Left cardiac atrium (tissue), 4 donors: Measurements from ENCODE around the gene ADARB1. TPM values are rescaled to one million over a fixed set of nuclear protein-coding genes. Genes with fewer than 3 reads are reported as not detected.

Experiments used
- ATAC-seq, 2 donors: fragments of 200-7000 bp; cut with Tn5 transposase; one replicate each; pipeline ENCODE4 v1.9.1; 2020; ENCODE audit warnings: mild to moderate bottlenecking in 2 of 2, moderate library complexity in 2 of 2
- DNase-seq: peaks from one replicate; pipeline ENCODE4 v3.0.0-alpha.2; 2020
- intact Hi-C, 2 donors: fragments of 100-400 bp; cut with DNase I; formaldehyde crosslinking; loops; one replicate each; pipeline versions ENCODE4 v1.14.1 to v1.15.1; 2022 to 2023
- total RNA-seq, 2 donors: library from RNA; stranded (reverse); fragmentation: NEBNext Ultra II Directional; extraction: Animal tissue kit (Norgen Biotek cat#: 25700); gene quantifications; one replicate each; pipeline ENCODE4 v1.2.1, GENCODE V29; 2021
- donor health status: DM: no; HTN: yes; CAD: no.
- donor health status: DM: no; HTN: yes; CAD: no; lungs with severe emphysema.
- donor health status: DM: yes; HTN: yes; CAD: no.
- donor health status: Dilated cardiomyopathy.

Gene ADARB1
- total RNA-seq, 2 donors from 2014 or later = 20.6 to 21.7 TPM

DNA sequence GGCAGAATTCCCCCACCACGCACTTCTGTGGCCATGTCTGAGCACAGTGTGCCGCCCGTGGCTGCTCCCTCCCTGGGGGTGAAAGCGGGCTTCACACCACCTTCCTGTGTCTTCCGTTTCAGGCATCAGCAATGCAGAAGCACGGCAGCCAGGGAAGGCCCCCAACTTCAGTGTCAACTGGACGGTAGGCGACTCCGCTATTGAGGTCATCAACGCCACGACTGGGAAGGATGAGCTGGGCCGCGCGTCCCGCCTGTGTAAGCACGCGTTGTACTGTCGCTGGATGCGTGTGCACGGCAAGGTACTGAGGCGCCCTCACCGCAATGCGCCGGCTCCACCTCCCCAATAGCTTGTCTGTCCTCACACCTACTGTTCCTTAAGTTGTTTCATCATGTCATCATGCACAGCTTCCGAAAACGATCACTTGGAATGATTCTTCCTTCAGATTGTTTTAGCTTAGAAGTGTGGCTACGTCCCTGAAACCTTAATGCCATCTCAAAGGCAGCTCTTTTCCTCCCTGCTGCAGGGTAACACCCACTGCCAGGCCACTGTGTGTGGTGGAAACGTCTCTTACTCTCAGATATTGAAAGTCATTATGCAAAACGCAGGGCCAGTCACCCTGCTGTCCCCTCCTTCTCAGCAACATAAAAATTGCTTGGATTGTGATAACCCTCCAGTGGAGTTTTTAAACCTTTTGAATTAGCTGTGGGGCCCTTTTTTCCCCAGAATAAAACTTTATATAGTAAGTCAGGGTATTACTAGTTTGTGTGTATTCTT is 146.5 kb downstream of the ADARB1 start:
- intact Hi-C loops = no loop called here
- ATAC-seq (no peak), DNase-seq (no peak)

DNA sequence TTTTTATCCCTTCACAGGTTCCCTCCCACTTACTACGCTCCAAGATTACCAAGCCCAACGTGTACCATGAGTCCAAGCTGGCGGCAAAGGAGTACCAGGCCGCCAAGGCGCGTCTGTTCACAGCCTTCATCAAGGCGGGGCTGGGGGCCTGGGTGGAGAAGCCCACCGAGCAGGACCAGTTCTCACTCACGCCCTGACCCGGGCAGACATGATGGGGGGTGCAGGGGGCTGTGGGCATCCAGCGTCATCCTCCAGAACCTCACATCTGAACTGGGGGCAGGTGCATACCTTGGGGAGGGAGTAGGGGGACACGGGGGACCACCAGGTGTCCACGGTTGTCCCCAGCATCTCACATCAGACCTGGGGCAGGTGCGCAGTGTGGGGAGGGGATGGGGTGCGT is 147.6 kb downstream of the ADARB1 start:
- no peak for ATAC-seq
- intact Hi-C loops = no loop called here
- no peak for DNase-seq

DNA sequence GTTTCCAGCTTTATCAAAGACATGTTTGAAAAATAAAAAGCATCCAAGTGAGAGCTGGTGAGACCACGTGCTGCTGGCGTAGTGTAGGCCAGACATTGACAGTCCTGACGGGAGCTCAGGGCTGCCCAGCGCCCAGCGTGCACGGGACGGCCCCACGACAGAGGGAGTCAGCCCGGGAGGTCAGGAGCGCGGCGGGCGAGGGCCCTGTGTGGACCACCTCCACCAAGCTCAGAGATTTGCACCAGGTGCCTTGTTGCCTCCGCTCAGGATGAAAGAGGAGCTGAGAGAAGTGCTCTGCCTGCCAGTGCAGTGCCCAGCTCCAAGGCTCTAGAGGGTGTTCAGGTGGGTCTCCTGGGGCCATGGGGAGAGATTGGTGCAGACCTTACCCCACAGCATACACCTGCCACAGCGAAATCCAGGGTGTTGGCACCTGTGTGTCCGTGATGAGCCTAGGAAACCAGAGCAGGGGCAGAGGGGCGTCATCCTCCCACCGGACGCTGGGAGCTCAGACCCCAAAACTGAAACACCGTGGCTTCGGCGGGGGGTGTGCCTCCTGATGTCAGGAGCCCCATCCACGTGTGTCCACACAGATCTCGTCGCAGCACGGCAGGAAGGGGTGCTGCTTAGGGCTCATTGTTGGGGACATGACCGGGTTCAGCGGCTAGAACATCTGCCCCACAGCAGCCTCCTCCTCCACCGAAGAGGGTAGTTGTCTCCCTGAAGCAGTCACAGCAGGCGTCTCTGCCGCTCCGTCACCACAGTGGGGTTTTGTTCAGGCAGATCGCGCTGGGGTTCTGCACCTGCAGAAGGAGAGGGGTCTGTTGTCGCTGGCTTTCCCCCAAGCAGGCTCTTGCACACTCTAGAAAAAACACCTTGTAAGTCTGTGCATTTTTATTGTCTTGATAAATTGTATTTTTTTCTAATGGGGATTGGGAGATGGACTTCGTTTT is 149.1 kb downstream of the ADARB1 start:
- ATAC-seq (no peak), DNase-seq (no peak)
- intact Hi-C loops = no loop called here

DNA sequence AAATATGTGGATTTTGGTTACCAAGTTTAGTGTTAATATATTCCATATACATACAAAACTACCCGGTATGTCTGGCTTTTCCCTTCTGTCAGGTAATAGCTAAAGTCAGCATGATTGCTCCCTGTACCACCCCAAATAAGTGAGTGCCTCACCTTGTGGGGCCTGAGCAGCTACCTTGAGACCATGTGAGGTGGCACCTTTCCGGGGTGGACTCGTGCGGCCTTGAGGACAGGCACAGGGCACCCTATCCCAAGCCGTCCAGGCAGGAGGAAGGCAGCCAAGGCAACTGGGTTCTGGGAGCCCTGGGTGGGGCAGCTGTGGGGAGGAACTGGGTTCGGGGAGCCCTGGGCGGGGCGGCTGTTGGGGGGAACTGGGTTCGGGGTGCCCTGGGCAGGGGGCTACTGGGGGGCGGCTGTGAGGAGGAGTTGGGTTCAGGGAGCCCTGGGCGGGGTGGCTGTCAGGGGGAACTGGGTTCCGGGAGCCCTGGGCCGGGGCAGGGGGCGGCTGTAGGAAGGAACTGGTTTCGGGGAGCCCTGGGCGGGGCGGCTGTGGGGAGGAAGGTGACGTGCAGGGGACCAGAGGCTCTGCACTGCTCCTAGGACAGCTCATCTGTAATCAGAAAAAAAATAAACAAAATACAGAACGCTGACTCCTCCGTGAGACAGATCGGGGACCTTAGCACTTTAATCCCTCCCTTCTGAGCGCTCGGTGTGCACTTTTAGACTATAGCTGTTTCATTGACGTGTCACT is 150.0 kb downstream of the ADARB1 start:
- peak; percentile 34 to 43 for ATAC-seq

DNA sequence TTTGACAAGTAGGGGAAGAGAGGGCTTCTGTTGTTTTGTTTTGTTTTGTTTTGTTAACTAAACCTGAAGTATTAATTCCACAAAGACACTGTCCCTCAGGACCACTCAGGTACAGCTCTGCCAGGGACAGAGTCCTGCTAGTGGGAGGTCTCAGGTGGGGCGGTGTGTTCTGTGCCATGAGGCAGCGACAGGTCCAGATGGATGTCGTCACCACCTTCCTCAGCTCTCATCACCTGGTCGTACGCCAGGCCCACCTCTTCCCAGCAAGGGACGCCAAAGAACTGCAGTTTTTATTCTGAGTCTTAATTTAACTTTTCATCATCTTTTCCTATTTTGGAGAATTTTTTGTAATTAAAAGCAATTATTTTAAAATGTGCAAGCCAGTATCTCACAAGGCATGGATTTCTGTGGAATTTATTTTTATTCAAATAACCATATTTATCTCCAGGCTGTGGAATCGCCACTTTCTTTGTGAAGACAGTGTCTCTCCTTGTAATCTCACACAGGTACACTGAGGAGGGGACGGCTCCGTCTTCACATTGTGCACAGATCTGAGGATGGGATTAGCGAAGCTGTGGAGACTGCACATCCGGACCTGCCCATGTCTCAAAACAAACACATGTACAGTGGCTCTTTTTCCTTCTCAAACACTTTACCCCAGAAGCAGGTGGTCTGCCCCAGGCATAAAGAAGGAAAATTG is 150.8 kb downstream of the ADARB1 start:
- intact Hi-C loops = no loop called here
- ATAC-seq = no peak
- DNase-seq = no peak

More for the DNA sequence above, 150.0 kb downstream of the ADARB1 start:
- peak; percentile 33 for DNase-seq
- intact Hi-C loops = no loop called here

DNA sequence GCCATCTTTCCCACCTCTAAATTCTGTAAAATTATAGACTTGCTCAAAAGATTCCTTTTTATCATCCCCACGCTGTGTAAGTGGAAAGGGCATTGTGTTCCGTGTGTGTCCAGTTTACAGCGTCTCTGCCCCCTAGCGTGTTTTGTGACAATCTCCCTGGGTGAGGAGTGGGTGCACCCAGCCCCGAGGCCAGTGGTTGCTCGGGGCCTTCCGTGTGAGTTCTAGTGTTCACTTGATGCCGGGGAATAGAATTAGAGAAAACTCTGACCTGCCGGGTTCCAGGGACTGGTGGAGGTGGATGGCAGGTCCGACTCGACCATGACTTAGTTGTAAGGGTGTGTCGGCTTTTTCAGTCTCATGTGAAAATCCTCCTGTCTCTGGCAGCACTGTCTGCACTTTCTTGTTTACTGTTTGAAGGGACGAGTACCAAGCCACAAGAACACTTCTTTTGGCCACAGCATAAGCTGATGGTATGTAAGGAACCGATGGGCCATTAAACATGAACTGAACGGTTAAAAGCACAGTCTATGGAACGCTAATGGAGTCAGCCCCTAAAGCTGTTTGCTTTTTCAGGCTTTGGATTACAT is 151.5 kb downstream of the ADARB1 start:
- DNase-seq (no peak), ATAC-seq (no peak)
- intact Hi-C loops = no loop called here

DNA sequence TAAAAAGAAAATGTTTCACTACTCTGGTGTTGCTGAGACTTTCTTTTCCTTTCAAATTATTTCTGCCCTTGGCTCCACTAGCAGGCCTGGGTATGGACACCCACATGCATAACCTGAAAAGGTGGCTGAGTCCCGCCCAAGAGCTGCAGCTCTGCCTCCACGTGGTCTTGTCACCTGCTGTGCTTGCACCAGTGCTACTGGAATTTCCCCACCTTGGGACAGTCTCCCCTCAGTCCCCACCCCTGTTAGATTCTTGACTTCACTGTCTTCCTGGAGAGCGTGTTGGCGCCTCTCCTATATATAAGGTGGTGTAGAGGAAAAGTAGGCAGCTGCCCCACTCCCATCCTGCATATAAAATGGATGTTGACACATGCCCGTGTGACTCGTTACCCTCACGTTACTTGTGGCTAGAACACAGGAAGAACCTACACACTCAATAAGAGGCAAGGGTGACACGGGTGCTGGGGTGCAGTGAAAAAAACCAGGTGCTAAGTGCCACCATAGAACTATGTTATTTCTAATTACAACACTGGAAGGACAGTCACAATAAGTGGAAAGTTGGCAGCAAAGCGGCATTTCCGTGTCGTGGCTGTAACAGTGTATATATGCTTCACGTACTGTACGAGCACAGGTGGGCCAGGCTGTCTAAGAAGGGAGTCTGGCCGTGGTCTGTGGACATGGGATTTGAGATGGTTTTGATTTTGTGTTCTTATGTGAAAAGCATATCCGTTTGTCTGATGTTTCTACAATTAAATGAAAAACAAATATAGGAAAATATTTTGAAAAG is 152.4 kb downstream of the ADARB1 start:
- intact Hi-C loops = no loop called here
- DNase-seq (no peak), ATAC-seq (no peak)

DNA sequence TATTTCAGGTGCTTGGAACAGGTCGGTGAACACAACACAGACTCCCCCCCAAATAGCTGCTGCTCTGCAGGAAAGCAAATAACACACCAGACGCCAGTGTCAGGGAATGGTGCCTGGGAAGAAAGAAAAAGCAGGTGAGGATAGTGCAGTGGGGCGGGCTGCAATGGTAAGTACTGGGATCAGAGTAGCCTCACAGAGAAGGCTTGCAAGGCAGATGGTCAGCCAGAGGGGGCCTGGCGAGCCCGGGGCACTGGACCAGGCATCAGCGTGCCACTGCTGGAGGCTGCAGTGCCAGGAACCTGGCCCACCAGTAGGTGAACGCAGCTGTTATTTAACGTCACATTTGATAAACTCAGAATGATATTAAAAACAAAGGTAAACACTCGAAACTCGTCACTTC is 153.4 kb downstream of the ADARB1 start:
- ATAC-seq (peak in 1 of 2 donors; percentile 15), DNase-seq (no peak)
- intact Hi-C loops = no loop called here

DNA sequence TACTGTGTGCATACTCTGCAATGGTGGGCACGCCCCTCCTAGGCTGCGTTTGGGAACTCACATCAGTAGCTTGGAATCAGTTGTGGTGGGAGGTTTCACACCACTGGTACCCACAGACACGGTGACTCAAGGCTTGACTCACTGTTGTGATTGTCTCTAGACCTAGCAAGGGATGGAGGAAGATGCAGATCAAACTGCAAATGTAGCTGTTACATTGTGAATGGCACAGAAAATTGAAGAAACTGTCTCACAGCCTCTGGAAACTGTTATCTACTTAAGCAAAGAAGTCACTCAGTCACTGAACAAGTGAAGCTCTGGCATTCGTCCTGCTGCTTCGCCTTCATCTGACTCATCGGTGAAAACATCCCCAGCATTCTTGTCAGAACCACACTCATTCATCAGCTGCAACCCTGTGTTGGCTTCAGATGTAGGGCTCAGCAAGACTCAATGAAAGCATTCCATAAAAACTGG is 153.8 kb downstream of the ADARB1 start:
- intact Hi-C loops = no loop called here
- DNase-seq = no peak
- ATAC-seq = peak; percentile 40 to 91

DNA sequence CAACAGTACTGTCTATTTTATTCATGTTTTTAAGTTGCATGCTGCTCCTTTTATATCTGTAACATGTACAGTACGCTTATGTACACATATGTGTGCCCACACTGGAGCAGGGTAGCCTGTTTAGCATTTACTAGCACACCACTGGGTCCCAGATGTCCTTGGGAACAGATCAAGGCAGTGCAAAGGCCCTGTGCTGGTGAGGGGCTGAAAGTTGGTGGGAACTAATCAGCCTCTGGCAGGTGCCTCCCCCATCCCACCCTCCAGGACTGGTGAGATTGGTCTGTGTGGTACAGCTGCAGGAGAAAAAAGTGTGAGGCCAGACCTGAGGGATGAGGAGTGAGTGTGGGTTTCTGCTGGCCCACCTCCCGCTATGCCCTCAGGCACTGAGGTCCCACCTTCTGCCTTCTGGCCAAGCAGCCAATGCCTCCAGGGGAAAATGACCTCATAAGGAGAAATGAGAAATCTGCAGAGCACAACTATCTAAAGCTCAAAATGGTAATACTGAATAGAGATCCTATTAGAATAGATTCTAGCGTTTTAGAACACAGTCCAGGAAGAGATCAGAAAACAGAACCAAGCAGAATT is 154.4 kb downstream of the ADARB1 start:
- ATAC-seq (peak in 1 of 2 donors; percentile 5), DNase-seq (no peak)
- intact Hi-C loops = no loop called here

DNA sequence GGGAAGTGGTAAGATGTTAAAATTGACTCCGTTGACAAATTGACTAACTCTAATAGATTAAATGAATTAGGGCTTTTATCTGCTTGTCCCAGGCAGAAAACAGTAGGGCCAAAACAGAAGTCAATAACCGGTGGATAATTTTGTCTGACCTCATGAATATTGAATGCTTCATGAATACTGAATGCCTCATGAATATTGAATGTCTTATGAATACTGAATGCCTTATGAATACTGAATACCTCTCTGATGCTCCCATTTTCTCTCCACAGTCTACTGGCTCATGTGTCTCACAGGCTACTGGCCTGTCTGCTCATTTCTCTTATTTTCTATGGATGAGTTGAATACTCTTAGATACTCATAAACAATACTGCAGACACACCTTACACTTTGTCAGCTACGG is 157.3 kb downstream of the ADARB1 start:
- no peak for ATAC-seq
- intact Hi-C loops = no loop called here
- DNase-seq = no peak

DNA sequence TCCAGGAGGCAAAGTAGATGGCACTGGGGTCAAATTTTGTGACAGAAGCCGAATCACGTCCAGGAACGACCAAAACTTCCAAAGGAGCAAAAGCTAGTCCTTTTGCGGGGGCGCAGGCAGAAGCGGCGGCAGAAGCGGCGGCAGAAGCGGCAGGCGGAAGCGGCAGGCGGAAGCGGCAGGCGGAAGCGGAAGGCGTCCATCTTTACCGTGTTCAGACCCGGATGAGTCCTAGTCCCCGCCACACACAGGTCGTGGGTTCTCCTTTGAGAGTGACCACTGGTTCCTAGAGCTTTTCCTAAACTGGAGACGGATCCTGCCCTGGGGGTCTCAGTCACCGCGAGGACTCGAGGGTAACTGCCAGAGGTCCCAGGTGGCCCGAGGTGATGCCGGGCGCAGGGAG is 159.7 kb downstream of the ADARB1 start:
- DNase-seq (no peak), ATAC-seq (no peak)
- intact Hi-C loops = no loop called here

DNA sequence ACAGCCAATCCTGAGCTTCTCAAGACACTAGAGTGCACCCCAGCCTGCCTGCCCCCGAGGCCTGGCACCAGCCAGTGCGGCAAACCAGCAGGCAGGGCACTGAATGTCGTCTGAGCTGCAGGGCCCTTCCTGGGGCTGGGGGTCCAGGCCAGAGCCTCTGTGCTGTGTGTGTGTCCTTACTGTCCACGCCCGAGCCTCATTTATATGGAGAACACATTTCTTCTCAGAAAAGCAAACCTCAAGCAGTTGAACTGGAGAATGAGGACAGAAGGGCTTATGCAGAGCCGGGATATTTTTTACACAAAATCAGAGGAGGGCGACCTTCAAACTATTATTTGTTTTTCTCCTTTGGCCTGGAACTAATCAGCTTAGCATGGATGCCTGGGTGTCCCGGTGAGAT is 160.6 kb downstream of the ADARB1 start:
- ATAC-seq (no peak), DNase-seq (no peak)
- intact Hi-C loops = no loop called here

DNA sequence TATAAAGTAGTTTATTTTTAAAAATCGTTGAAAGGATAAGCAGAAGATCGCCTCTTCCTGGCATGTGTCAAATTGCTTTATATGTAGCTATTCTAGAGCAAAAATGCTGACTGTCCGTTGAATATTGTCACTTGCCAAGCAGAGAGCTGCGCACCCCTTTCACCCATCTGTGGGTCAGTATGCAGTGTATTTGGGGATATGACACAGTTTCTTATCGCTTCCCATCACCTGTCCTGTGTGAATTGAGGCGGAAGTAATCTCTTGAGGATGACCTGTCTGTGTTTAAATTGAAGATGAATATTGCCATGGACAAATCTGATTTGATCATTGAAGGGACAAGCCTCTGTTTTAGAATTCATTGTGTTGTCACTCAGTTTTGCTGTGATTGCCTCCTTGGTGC is 161.1 kb downstream of the ADARB1 start:
- DNase-seq (no peak), ATAC-seq (no peak)
- intact Hi-C loops = no loop called here

DNA sequence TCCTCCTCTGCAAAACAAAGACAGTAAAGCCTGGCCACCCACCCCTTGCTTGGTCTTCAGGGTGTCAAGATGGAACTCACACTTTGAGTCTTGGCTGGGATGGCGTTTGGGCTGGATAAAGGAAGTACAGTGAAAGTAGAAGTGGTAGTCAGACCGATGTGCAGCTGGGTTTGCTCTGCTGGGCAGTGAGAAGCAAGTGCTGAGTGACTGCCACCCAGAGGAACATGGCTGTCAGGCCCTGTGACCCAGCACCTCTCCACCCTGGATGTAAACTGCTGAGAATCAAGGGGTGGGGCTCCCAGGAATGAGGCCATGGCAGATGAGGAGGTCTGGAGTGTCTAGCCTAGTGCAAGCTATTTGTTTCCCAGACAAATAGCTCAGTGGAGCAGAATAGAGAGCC is 162.1 kb downstream of the ADARB1 start:
- ATAC-seq (no peak), DNase-seq (no peak)
- intact Hi-C loops = no loop called here

DNA sequence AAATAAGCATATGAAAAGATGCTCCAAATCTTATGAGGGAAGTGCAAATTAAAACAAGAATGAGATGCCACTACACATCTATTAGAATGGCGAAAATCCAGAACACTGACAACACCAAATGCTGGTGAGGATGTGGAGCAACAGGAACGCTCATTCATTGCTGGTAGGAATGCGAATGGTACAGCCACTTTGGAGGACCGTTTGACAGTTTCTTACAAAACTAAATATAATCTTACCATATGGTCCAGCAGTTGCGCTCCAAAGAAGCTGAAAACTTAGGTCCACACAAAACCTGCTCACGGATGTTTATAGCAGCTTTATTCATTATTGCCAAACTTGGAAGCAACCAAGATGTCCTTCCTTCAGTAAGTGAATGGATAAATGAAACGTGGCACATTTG is 163.0 kb downstream of the ADARB1 start:
- no peak for ATAC-seq
- intact Hi-C loops = no loop called here

DNA sequence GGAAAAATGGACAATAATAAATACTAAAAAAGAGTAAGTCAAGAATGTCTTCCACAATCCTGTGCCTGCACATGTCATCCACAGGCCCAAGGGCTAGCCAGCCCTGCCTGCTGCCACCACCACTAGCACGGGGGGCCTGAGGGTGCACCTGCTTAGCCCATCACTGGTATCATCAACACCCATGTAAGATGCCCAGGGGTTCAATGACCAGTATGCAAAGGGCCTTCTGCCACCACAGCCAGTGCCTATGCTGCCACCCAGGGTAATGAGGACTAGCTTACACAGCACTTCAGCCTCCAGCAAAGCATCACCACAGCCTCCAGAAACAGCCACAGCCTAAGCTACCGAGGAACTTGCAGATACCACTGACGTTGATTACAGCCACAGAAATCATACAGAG is 167.0 kb downstream of the ADARB1 start:
- DNase-seq (no peak), ATAC-seq (no peak)
- intact Hi-C loops = no loop called here

More for the DNA sequence above, 163.0 kb downstream of the ADARB1 start:
- DNase-seq = no peak
